Ascending aorta (tissue), 2 donors: ENCODE data around the gene RPN2. TPM values are rescaled to one million over a fixed set of nuclear protein-coding genes. Genes with fewer than 3 reads are reported as not detected.

Experiments
- DNase-seq, 2 donors: peaks; one replicate each; pipeline ENCODE4 v3.0.0-alpha.2; 2019; ENCODE audit warnings: low spot score in 2 of 2
- H3K27ac ChIP-seq, 2 donors: fragments of 200-600 bp; sonication (generic); one replicate each; pipeline ENCODE4 v1.5.1; 2016 to 2017; ENCODE audit warnings: mild to moderate bottlenecking in 1 of 2
- H3K27me3 ChIP-seq: fragments of 200-600 bp; sonication (generic); one replicate; pipeline ENCODE4 v1.5.1; 2017
- H3K36me3 ChIP-seq, 2 donors: fragments of 200-600 bp; sonication (generic); one replicate each; pipeline ENCODE4 v1.5.1; 2016
- H3K4me1 ChIP-seq, 2 donors: fragments of 200-600 bp; sonication (generic); one replicate each; pipeline ENCODE4 v1.5.1; 2016 to 2017; ENCODE audit warnings: mild to moderate bottlenecking in 1 of 2
- H3K4me3 ChIP-seq, 2 donors: fragments of 200-600 bp; sonication (generic); one replicate each; pipeline ENCODE4 v1.5.1; 2016 to 2017; ENCODE audit warnings: mild to moderate bottlenecking in 1 of 2
- H3K9me3 ChIP-seq, 2 donors: fragments of 200-600 bp; sonication (generic); one replicate each; pipeline ENCODE4 v1.5.1; 2016
- CTCF ChIP-seq, 3 experiments: fragments of 200-600 bp in 2 of 3; fragments of 450-650 bp in 1 of 3; sonication (generic) in 2 of 3; IDR thresholded peaks; one replicate each; pipeline ENCODE4 v1.5.1; 2016 to 2019; ENCODE audit warnings: antibody characterized with exemption in 3 of 3, mild to moderate bottlenecking in 1 of 3, moderate library complexity in 1 of 3
- intact Hi-C: fragments of 100-400 bp; cut with DNase I; formaldehyde crosslinking; loops from one replicate; pipeline ENCODE4 v1.15.1; 2023
- total RNA-seq: library from RNA; depleted of rRNA; stranded (reverse); fragments of >200 nt; gene quantifications from one replicate; pipeline ENCODE4 v1.1.0, GENCODE V29; 2016

Gene RPN2
- total RNA-seq, 1 donor from 2014 or later = 114 TPM

DNA sequence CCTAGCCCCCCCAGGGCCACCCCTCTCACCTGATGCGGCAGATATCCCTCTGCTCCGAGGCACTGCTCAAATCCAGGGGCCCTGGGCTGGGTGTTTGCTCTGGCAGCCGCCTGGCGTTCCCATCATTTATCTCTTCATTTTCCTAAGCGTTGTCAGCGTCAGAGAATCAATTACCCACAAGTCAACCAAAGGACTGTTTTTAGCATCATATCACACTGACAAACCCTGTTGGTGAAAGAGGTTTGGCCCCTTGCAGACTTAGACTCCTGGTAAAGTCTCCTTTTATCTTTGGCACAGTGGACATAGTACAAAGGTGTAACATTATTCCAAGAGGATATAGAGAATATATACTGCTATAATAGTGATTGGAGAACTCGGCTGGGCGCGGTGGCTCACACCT is 82.6 kb downstream of the RPN2 start, which contains the start of gene GHRH:
Gene GHRH (minus strand): TSS at position 101 of the 400 bp plus-strand sequence. CDS start 4,925 bp downstream, outside the sequence.
- TF ChIP-seq CTCF (IDR thresholded peaks at IDR 0.05) = no peak
- no peaks in the 10 kb centered on the region for H3K4me1 ChIP-seq
- no peak within 1 kb of the TSS for H3K27ac ChIP-seq
- no peaks in the 10 kb centered on the region for H3K27me3 ChIP-seq
- DNase-seq = no peak
- H3K9me3 ChIP-seq = no peaks in the 10 kb centered on the region
- H3K36me3 ChIP-seq = no peaks in the 10 kb centered on the region
- intact Hi-C loops = no loop called here
- H3K4me3 ChIP-seq = no peak within 1 kb of the TSS

DNA sequence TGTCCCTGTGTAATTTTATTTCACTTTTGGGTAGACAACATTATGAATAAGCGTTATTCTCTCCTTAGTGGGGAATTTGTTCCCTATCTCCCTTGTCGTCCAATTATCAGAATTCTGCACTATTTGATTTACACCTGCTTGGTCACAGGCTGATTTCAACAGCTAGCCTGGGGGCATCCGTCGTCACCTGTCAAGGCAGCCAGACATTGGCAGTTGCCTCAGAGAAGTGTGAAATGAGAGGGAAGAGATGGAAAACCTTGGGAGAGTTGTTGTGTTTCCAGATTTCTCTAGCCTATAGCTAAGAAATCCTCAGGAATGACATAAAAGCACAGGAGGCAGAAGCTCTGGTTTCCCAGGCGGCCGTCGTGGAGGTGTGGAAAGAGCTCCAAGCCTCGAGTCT is 83.4 kb downstream of the RPN2 start:
- no peaks in the 10 kb centered on the region for H3K27me3 ChIP-seq
- intact Hi-C loops = no loop called here
- no peak for DNase-seq

GRCh38 chr20:37263686-37264085 is 84.6 kb downstream of the RPN2 start:
- Histone ChIP-seq H3K4me1 (no peaks in the 10 kb centered on the region), H3K9me3 (no peaks in the 10 kb centered on the region), H3K36me3 (no peaks in the 10 kb centered on the region), H3K4me3 (no peak overlapping the region), H3K27ac (no peak overlapping the region), H3K27me3 (no peaks in the 10 kb centered on the region)
- no peak for TF ChIP-seq CTCF (IDR thresholded peaks at IDR 0.05)
- no peak for DNase-seq
- intact Hi-C loops = no loop called here

More for the DNA sequence above, 83.4 kb downstream of the RPN2 start:
- no peak for TF ChIP-seq CTCF (IDR thresholded peaks at IDR 0.05)
- no peak overlapping the region for H3K4me3 ChIP-seq
- no peak overlapping the region for H3K27ac ChIP-seq
- no peaks in the 10 kb centered on the region for H3K36me3 ChIP-seq
- no peaks in the 10 kb centered on the region for H3K9me3 ChIP-seq
- no peaks in the 10 kb centered on the region for H3K4me1 ChIP-seq

- TF ChIP-seq CTCF (IDR thresholded peaks at IDR 0.05) = no peak
- no peaks in the 10 kb centered on the region for H3K36me3 ChIP-seq
- no peak overlapping the region for H3K4me3 ChIP-seq
- H3K27me3 ChIP-seq = no peaks in the 10 kb centered on the region
- no peak overlapping the region for H3K27ac ChIP-seq
- intact Hi-C loops = no loop called here
- no peaks in the 10 kb centered on the region for H3K9me3 ChIP-seq
- DNase-seq = no peak
- no peaks in the 10 kb centered on the region for H3K4me1 ChIP-seq
These were observed 86.0 kb downstream of the RPN2 start for GRCh38 chr20:37265152-37265551.

DNA sequence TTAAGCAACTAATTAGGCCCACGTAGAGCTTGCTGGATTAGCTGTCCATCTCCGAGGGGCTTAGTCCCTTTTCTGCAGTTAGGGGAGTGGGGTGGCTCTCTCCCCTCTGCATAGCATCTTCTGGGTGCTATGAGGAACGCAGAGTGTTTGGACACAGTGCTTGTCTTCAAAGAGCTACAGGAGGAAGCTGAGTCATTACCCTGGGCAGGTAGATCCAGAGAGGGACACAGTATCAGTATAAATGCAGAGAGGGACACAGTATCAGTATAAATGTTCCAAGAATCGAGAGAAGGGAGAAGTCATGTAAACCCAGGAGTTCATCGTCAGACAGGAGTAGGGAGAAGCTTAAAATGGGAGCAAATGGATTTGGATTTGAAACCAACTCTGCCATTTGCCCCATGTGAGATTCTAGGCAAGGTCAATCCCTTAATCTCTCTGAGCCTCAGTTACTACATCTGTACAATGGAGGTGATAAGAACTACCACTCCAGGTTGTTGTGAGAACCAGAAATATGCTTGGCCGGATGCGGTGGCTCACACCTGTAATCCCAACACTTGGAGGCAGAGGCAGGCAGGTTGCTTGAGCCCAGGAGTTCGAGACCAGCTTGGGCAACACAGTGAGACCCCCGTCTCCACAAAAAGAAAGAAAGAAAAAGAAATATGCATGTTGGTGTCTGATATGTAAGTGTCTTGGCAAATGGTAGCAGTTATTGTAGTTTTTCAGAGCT is 88.0 kb downstream of the RPN2 start:
- intact Hi-C loops = no loop called here
- H3K4me3 ChIP-seq = no peak overlapping the region
- H3K27ac ChIP-seq = no peak overlapping the region
- no peaks in the 10 kb centered on the region for H3K9me3 ChIP-seq
- no peaks in the 10 kb centered on the region for H3K36me3 ChIP-seq
- H3K27me3 ChIP-seq = no peaks in the 10 kb centered on the region
- TF ChIP-seq CTCF (IDR thresholded peaks at IDR 0.05) = no peak
- DNase-seq = no peak
- H3K4me1 ChIP-seq = no peaks in the 10 kb centered on the region
